Femur (tissue), 1 donor: ENCODE results near the gene GRAMD4.
"Not testable (repeated sequence)": the region's sequence is repeated elsewhere in the genome, so short reads cannot be mapped to it uniquely, and the experiment has no call there.

ENCODE experiments used
- DNase-seq: peaks from one replicate; pipeline ENCODE4 v3.0.0-alpha.2; 2017

Gene GRAMD4

GRCh38 chr22:46638601-46639431, 18.6 kb downstream of the GRAMD4 start:
- no peak for DNase-seq

- DNase-seq: no peak
These were observed 19.7 kb downstream of the GRAMD4 start for GRCh38 chr22:46639843-46640242.

- DNase-seq: no peak
These were observed 20.3 kb downstream of the GRAMD4 start for GRCh38 chr22:46640293-46641055.

- DNase-seq: no peak
These were observed 21.7 kb downstream of the GRAMD4 start for GRCh38 chr22:46641811-46642266.

- not testable (repeated sequence) for DNase-seq
These were observed 22.8 kb downstream of the GRAMD4 start for GRCh38 chr22:46642840-46643480.

- no peak for DNase-seq
These were observed 26.5 kb downstream of the GRAMD4 start for GRCh38 chr22:46646531-46647215.

- DNase-seq: not testable (repeated sequence)
These were observed 28.1 kb downstream of the GRAMD4 start for GRCh38 chr22:46648225-46648820.

- DNase-seq: peak; percentile 66
These were observed 29.2 kb downstream of the GRAMD4 start for GRCh38 chr22:46649141-46650077.

GRCh38 chr22:46650078-46650810, 30.1 kb downstream of the GRAMD4 start:
- DNase-seq: no peak

GRCh38 chr22:46651316-46651715, 31.1 kb downstream of the GRAMD4 start:
- DNase-seq: no peak

- DNase-seq: peak; percentile 78
These were observed 32.1 kb downstream of the GRAMD4 start for GRCh38 chr22:46652081-46652846.

GRCh38 chr22:46652847-46653331, 32.7 kb downstream of the GRAMD4 start:
- DNase-seq: no peak

- DNase-seq: no peak
These were observed 33.4 kb downstream of the GRAMD4 start for GRCh38 chr22:46653596-46653995.

- DNase-seq: no peak
These were observed 34.2 kb downstream of the GRAMD4 start for GRCh38 chr22:46654426-46654825.

GRCh38 chr22:46654927-46655595, 34.9 kb downstream of the GRAMD4 start:
- no peak for DNase-seq

- no peak for DNase-seq
These were observed 35.8 kb downstream of the GRAMD4 start for GRCh38 chr22:46655861-46656608.

GRCh38 chr22:46656856-46657654, 36.9 kb downstream of the GRAMD4 start:
- no peak for DNase-seq

GRCh38 chr22:46657655-46657953, 37.4 kb downstream of the GRAMD4 start:
- DNase-seq: no peak
